Hematopoietic multipotent progenitor cell treated with erythropoietin and hydrocortisone succinate and interleukin-3 and kit ligand, for 17 days (in vitro differentiated cells): Measurements from ENCODE around the gene NCBP1.

Experiments
- DNase-seq: peaks from one replicate; pipeline ENCODE4 v3.0.0-alpha.2; 2015; ENCODE audit warnings: low spot score

NCBP1 gene

GRCh38 chr9:97627624-97628023, 6.0 kb upstream of the NCBP1 start:
- no peak for DNase-seq

GRCh38 chr9:97628668-97629067, 5.0 kb upstream of the NCBP1 start:
- no peak for DNase-seq

GRCh38 chr9:97629156-97629555, 4.5 kb upstream of the NCBP1 start:
- DNase-seq: no peak

GRCh38 chr9:97630591-97630990, 3.0 kb upstream of the NCBP1 start:
- DNase-seq: no peak

GRCh38 chr9:97632248-97632984, 1.2 kb upstream of the NCBP1 start:
- DNase-seq: peak; percentile 84

- peak; percentile 36 for DNase-seq
Observed at GRCh38 chr9:97633859-97634490, 354 bp downstream of the NCBP1 start.

- no peak for DNase-seq
Observed at GRCh38 chr9:97635026-97635425, 1.4 kb downstream of the NCBP1 start.

- DNase-seq: no peak
Observed at GRCh38 chr9:97636903-97637302, 3.3 kb downstream of the NCBP1 start.

- DNase-seq: no peak
Observed at GRCh38 chr9:97638666-97639065, 5.0 kb downstream of the NCBP1 start.

GRCh38 chr9:97640325-97640724, 6.7 kb downstream of the NCBP1 start:
- no peak for DNase-seq

GRCh38 chr9:97645720-97646119, 12.1 kb downstream of the NCBP1 start:
- no peak for DNase-seq

- DNase-seq: no peak
Observed at GRCh38 chr9:97647996-97648395, 14.4 kb downstream of the NCBP1 start.

GRCh38 chr9:97651646-97652045, 18.0 kb downstream of the NCBP1 start:
- DNase-seq: no peak

- no peak for DNase-seq
Observed at GRCh38 chr9:97658707-97659106, 25.1 kb downstream of the NCBP1 start.

- no peak for DNase-seq
Observed at GRCh38 chr9:97659771-97660170, 26.1 kb downstream of the NCBP1 start.

- no peak for DNase-seq
Observed at GRCh38 chr9:97660340-97660739, 26.7 kb downstream of the NCBP1 start.

GRCh38 chr9:97660847-97661246, 27.2 kb downstream of the NCBP1 start:
- DNase-seq: no peak

GRCh38 chr9:97665742-97666141, 32.1 kb downstream of the NCBP1 start:
- DNase-seq: no peak

GRCh38 chr9:97666907-97667686, 33.5 kb downstream of the NCBP1 start:
- no peak for DNase-seq

- DNase-seq: no peak
Observed at GRCh38 chr9:97668485-97668884, 34.9 kb downstream of the NCBP1 start.

GRCh38 chr9:97670586-97670985, 37.0 kb downstream of the NCBP1 start:
- no peak for DNase-seq

GRCh38 chr9:97672403-97672802, 38.8 kb downstream of the NCBP1 start:
- no peak for DNase-seq

GRCh38 chr9:97673922-97674321, 40.3 kb downstream of the NCBP1 start:
- no peak for DNase-seq
